Activated T-cell treated with anti-CD3 and anti-CD28 coated beads, Interleukin-2, amount 50 U/mL, for 72 hours (primary cell): ENCODE measurements around the gene RGR. TPM values are rescaled to one million over a fixed set of nuclear protein-coding genes. Genes with fewer than 3 reads are reported as not detected.
A peak's percentile ranks its signal among the peaks of the same experiment; 100 is the strongest.
"Not testable (repeated sequence)": the region's sequence is repeated elsewhere in the genome, so short reads cannot be mapped to it uniquely, and the experiment has no call there.

ENCODE experiments used
- ATAC-seq, 2 donors: fragments of 150-1000 bp; cut with Tn5 transposase; replicated peaks in 1 of 2; 2 replicates each; pipeline ENCODE4 v1.10.0; 2021; ENCODE audit warnings: moderate library complexity in 2 of 2, mild to moderate bottlenecking in 1 of 2
- DNase-seq, 2 donors: peaks; one replicate each; pipeline ENCODE4 v3.0.0; 2021 to 2022; ENCODE audit warnings: mixed read lengths in 1 of 2
- H3K27ac Mint-ChIP-seq: one replicate; pipeline ENCODE4 v1.8.0; 2022; ENCODE audit warnings: mild to moderate bottlenecking, moderate library complexity, mixed read lengths
- H3K27me3 Mint-ChIP-seq: one replicate; pipeline ENCODE4 v1.8.0; 2022; ENCODE audit warnings: low read depth, mixed read lengths
- H3K36me3 Mint-ChIP-seq, 2 donors: one replicate each; pipeline ENCODE4 v1.8.0; 2022; ENCODE audit warnings: mixed read lengths in 2 of 2, mild to moderate bottlenecking in 1 of 2; ENCODE audit not compliant: insufficient read depth in 2 of 2
- H3K4me1 Mint-ChIP-seq: one replicate; pipeline ENCODE4 v1.8.0; 2022; ENCODE audit warnings: low read depth, mixed read lengths
- H3K4me3 Mint-ChIP-seq, 2 donors: one replicate each; pipeline ENCODE4 v1.8.0; 2022; ENCODE audit warnings: mild to moderate bottlenecking in 2 of 2, mixed read lengths in 2 of 2, moderate library complexity in 2 of 2
- H3K9me3 Mint-ChIP-seq, 2 donors: one replicate each; pipeline ENCODE4 v1.8.0; 2022; ENCODE audit warnings: mixed read lengths in 2 of 2
- total RNA-seq, 2 donors: library from RNA; stranded (reverse); gene quantifications; one replicate each; pipeline ENCODE4 v1.2.3, GENCODE V29; 2022

Gene RGR
- total RNA-seq, 2 donors from 2014 or later: not detected

DNA sequence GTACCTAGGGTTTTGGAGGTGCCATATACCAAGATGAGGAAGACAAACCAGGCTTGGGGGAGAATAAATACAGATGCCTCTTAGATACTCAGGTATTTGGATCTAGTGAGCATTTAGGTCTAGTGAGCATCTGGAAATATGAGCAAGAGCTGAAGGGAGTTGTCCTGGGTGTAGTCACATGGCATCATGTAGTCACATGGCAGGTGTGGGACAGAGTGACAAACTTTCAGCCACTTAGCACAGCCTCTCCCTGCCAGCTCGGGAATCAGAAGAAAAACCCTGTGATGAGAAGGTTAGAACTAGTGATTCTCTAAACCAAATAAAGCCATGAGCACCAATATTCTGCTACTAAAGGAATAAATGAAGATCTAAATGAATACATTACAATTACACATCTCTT lies 24.3 kb downstream of the RGR start:
- H3K9me3 Mint-ChIP-seq: no peaks in the 10 kb centered on the region
- peaks cover 39% of the 10 kb centered on the region for H3K4me1 Mint-ChIP-seq
- peaks cover 36% of the 10 kb centered on the region for H3K27me3 Mint-ChIP-seq
- H3K27ac Mint-ChIP-seq: no peak overlapping the region
- no peak overlapping the region for H3K4me3 Mint-ChIP-seq
- DNase-seq (no peak), ATAC-seq (no peak)
- no peaks in the 10 kb centered on the region for H3K36me3 Mint-ChIP-seq

DNA sequence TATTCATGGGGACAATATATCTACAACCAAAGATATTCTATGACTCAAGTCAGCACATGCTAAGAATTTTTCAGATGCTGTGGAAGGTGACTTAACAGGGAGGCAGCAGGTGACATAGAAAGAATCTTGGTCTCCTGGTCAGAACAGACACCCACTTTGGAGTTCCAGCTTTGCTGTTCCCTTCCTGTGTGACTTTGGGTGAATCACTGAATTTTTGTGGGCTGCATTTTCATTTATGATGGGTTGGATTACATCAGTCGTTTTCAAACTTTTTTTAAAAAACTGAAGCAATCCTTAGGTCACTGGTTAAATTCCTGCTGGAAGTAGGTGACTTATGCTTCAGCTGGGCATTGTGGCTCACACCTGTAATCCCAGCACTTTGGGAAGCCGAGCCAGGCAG lies 24.9 kb downstream of the RGR start:
- Mint-ChIP-seq H3K4me1 (peaks cover 33% of the 10 kb centered on the region), H3K27ac (no peak overlapping the region), H3K9me3 (no peaks in the 10 kb centered on the region), H3K36me3 (no peaks in the 10 kb centered on the region), H3K4me3 (no peak overlapping the region), H3K27me3 (peaks cover 30% of the 10 kb centered on the region)
- ATAC-seq (peak; percentile 15 to 44), DNase-seq (no peak)

GRCh38 chr10:84270708-84271107 lies 25.9 kb downstream of the RGR start:
- Mint-ChIP-seq H3K27ac (no peak overlapping the region), H3K27me3 (peaks cover 24% of the 10 kb centered on the region), H3K4me1 (peaks cover 30% of the 10 kb centered on the region), H3K9me3 (no peaks in the 10 kb centered on the region), H3K4me3 (no peak overlapping the region), H3K36me3 (no peaks in the 10 kb centered on the region)
- DNase-seq (no peak), ATAC-seq (no peak)

- H3K27ac Mint-ChIP-seq, H3K36me3 Mint-ChIP-seq, H3K4me1 Mint-ChIP-seq, H3K9me3 Mint-ChIP-seq, DNase-seq, ATAC-seq, H3K4me3 Mint-ChIP-seq: not testable (repeated sequence)
- H3K27me3 Mint-ChIP-seq: peaks cover 36% of the 10 kb centered on the region
Observed at GRCh38 chr10:84279876-84280475, 35.1 kb downstream of the RGR start.

DNA sequence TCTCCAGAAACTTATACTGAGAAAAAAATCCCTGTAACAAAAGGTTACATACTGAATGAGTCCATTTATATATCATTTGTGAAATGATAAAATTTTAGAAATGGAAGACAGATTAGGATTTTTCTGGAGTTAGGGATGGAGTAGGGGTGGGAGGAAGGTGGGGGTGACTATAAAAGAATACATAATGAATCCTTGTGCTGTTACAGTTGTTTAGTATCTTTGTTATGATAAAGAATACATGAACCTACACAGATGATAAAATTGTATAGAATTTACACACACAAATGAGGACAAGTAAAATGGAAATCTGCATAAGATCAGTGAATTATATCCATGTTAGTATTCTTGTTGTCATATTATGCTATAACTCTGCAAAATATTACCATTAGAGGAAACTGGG lies 41.8 kb downstream of the RGR start:
- peaks cover 22% of the 10 kb centered on the region for H3K27me3 Mint-ChIP-seq
- ATAC-seq (no peak), DNase-seq (no peak)
- H3K9me3 Mint-ChIP-seq: peaks cover 0 to 1% of the 10 kb centered on the region in 2 donors
- H3K36me3 Mint-ChIP-seq: no peaks in the 10 kb centered on the region
- H3K4me1 Mint-ChIP-seq: no peaks in the 10 kb centered on the region
- H3K27ac Mint-ChIP-seq: no peak overlapping the region
- no peak overlapping the region for H3K4me3 Mint-ChIP-seq

DNA sequence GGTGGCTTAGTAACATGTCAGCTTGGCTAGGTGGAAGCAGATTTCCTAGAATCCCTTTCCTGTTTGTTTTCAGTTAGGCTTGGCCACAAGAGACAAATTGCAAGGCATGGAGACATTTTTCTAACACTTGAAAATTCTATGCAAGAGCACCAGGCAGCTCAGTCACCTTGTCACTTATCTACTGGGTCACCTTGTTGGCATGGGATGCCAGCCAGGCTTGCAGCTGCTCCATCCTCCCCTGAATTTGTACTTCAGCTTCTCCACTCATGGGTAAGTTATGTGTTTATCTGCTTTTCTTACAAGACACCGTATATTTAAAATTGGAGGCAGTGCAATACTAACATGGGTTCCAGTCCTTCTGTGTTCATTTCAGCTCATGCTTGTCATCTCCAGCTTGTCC lies 43.3 kb downstream of the RGR start:
- no peak for ATAC-seq
- no peak overlapping the region for H3K27ac Mint-ChIP-seq
- DNase-seq: no peak
- H3K4me1 Mint-ChIP-seq: peaks cover 1% of the 10 kb centered on the region
- no peaks in the 10 kb centered on the region for H3K9me3 Mint-ChIP-seq
- H3K36me3 Mint-ChIP-seq: no peaks in the 10 kb centered on the region
- H3K27me3 Mint-ChIP-seq: peaks cover 22% of the 10 kb centered on the region
- no peak overlapping the region for H3K4me3 Mint-ChIP-seq

DNA sequence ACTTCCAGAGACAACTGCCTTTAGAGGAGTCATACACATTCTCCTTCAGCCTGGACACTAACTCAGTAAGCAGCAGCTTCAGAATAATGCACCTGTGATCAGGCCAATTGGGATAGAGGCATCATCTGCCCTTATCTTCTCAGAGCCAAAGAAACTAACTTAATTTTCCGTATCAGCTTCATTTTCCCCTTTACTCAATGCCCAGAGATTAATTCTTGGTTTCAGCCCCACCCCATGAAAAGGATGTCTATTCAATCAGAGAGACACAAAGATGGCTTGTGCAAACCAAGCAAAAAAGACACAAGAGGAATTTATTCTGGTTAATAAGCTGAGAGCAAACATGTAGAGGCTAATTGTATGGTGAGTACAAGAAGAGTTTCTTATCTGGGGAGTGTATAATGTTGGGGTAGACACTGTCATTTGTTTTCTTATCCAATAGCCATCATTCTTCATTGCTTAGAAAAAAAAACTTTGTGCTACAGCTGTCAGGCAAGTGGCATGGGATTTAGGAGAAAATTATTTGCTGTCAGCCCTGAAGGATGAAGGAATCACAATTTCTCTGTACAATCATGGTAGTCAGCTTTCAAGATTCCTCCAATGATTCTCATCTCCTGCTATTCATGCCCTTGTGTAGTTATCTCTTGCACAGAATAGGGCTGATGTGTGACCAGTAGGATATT lies 44.8 kb downstream of the RGR start:
- H3K36me3 Mint-ChIP-seq: no peaks in the 10 kb centered on the region
- H3K4me1 Mint-ChIP-seq: peaks cover 16% of the 10 kb centered on the region
- DNase-seq: no peak
- H3K4me3 Mint-ChIP-seq: no peak overlapping the region
- H3K9me3 Mint-ChIP-seq: no peaks in the 10 kb centered on the region
- peaks cover 22% of the 10 kb centered on the region for H3K27me3 Mint-ChIP-seq
- no peak for ATAC-seq
- no peak overlapping the region for H3K27ac Mint-ChIP-seq

- ATAC-seq: no peak
- H3K9me3 Mint-ChIP-seq: no peaks in the 10 kb centered on the region
- peaks cover 22% of the 10 kb centered on the region for H3K4me1 Mint-ChIP-seq
- no peak overlapping the region for H3K27ac Mint-ChIP-seq
- peaks cover 22% of the 10 kb centered on the region for H3K27me3 Mint-ChIP-seq
- H3K36me3 Mint-ChIP-seq: no peaks in the 10 kb centered on the region
- no peak for DNase-seq
- no peak overlapping the region for H3K4me3 Mint-ChIP-seq
Observed at GRCh38 chr10:84290235-84290634, 45.4 kb downstream of the RGR start.

DNA sequence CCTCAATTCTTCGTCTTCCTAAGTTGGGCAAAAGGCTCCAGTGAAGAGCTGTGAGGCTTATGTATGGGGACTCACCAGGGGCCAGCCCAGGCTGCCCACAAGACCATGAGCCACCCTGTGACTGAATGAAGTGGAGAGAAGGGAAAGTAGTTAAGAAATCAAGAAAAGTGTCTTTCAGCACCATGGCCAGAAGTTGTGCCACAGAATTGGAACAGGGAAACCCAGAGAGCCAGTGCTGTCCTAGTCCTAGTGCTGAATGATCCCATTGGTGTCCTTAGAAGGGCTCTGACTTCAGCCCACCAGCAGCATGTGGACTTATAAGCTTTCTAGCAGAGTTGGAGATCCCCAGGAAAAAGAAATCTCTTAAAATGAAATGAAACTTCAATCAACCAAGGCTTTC lies 46.5 kb downstream of the RGR start:
- Mint-ChIP-seq H3K36me3 (no peaks in the 10 kb centered on the region), H3K27ac (no peak overlapping the region), H3K9me3 (no peaks in the 10 kb centered on the region), H3K4me3 (no peak overlapping the region), H3K4me1 (peaks cover 23% of the 10 kb centered on the region), H3K27me3 (peaks cover 22% of the 10 kb centered on the region)
- no peak for ATAC-seq
- DNase-seq: no peak

DNA sequence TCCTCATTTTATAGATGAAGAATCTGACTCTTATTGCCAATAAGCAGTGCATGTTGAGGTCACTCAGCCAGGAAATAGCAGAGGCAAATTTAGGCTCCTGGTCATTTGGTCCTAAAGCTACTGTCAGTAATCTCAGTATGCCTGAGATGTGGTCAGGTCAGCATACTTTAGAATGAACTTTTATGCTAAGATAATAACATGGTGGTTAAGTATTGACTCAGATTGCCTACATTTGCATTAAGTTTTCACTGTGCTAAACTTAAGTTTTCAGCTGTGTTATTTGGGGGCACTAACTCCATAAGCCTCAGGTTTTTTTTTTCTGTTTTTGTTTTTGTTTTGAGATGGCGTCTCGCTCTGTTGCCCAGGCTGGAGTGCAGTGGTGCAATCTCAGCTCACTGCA lies 47.6 kb downstream of the RGR start:
- DNase-seq (no peak), ATAC-seq (no peak)
- H3K36me3 Mint-ChIP-seq: no peaks in the 10 kb centered on the region
- H3K9me3 Mint-ChIP-seq: no peaks in the 10 kb centered on the region
- H3K27ac Mint-ChIP-seq: no peak overlapping the region
- H3K27me3 Mint-ChIP-seq: peaks cover 20% of the 10 kb centered on the region
- peaks cover 23% of the 10 kb centered on the region for H3K4me1 Mint-ChIP-seq
- no peak overlapping the region for H3K4me3 Mint-ChIP-seq

- ATAC-seq: no peak
- Mint-ChIP-seq H3K4me3 (peak overlapping the region in 1 of 2 donors; percentile 58), H3K4me1 (peaks cover 23% of the 10 kb centered on the region), H3K27me3 (peaks cover 16% of the 10 kb centered on the region), H3K27ac (no peak overlapping the region), H3K36me3 (no peaks in the 10 kb centered on the region), H3K9me3 (no peaks in the 10 kb centered on the region)
- no peak for DNase-seq
Observed at GRCh38 chr10:84293171-84293570, 48.3 kb downstream of the RGR start.

GRCh38 chr10:84293574-84294016 lies 48.7 kb downstream of the RGR start:
- H3K4me1 Mint-ChIP-seq: peaks cover 23% of the 10 kb centered on the region
- H3K4me3 Mint-ChIP-seq: peak overlapping the region; percentile 14 to 58
- no peaks in the 10 kb centered on the region for H3K36me3 Mint-ChIP-seq
- no peaks in the 10 kb centered on the region for H3K9me3 Mint-ChIP-seq
- DNase-seq (peak; percentile 50 to 65), ATAC-seq (peak; percentile 93 to 95)
- peaks cover 16% of the 10 kb centered on the region for H3K27me3 Mint-ChIP-seq
- H3K27ac Mint-ChIP-seq: no peak overlapping the region

GRCh38 chr10:84294766-84295447 lies 50.1 kb downstream of the RGR start:
- ATAC-seq: peak; percentile 70 to 77
- no peak overlapping the region for H3K27ac Mint-ChIP-seq

More at GRCh38 chr10:84294766-84295447, 50.1 kb downstream of the RGR start:
- H3K27me3 Mint-ChIP-seq: peaks cover 15% of the 10 kb centered on the region
- no peaks in the 10 kb centered on the region for H3K9me3 Mint-ChIP-seq
- H3K4me1 Mint-ChIP-seq: peaks cover 23% of the 10 kb centered on the region
- DNase-seq: peak in 1 of 2 donors; percentile 28
- H3K36me3 Mint-ChIP-seq: no peaks in the 10 kb centered on the region
- peak overlapping the region; percentile 1 to 18 for H3K4me3 Mint-ChIP-seq
